Hepatocyte (in vitro differentiated cells): ENCODE results near the gene RHCG. TPM values are rescaled to one million over a fixed set of nuclear protein-coding genes. Genes with fewer than 3 reads are reported as not detected.

Source experiments
- DNase-seq: peaks from one replicate; pipeline ENCODE4 v3.0.0-alpha.2; 2016; ENCODE audit warnings: low spot score
- H2AFZ ChIP-seq: fragments of 200-600 bp; sonication (generic); 2 replicates; pipeline ENCODE4 v1.6.0; 2016; ENCODE audit warnings: antibody characterized with exemption, mild to moderate bottlenecking
- H3K27ac ChIP-seq: fragments of 200-600 bp; sonication (generic); 2 replicates; pipeline ENCODE4 v1.5.1; 2016; ENCODE audit warnings: mild to moderate bottlenecking
- H3K27me3 ChIP-seq: fragments of 200-600 bp; sonication (generic); 2 replicates; pipeline ENCODE4 v1.6.1; 2016
- H3K36me3 ChIP-seq: fragments of 200-600 bp; sonication (generic); replicated peaks from 2 replicates; pipeline ENCODE4 v1.5.1; 2016; ENCODE audit warnings: low read depth; ENCODE audit not compliant: insufficient read depth
- H3K4me1 ChIP-seq: fragments of 200-600 bp; sonication (generic); 2 replicates; pipeline ENCODE4 v1.5.1; 2016; ENCODE audit warnings: mild to moderate bottlenecking, moderate library complexity; ENCODE audit not compliant: insufficient read depth
- H3K4me2 ChIP-seq: fragments of 200-600 bp; sonication (generic); 2 replicates; pipeline ENCODE4 v1.6.0; 2016
- H3K4me3 ChIP-seq: fragments of 200-600 bp; sonication (generic); 2 replicates; pipeline ENCODE4 v1.5.1; 2016; ENCODE audit warnings: mild to moderate bottlenecking
- H3K79me2 ChIP-seq: fragments of 200-600 bp; sonication (generic); 2 replicates; pipeline ENCODE4 v1.6.0; 2017; ENCODE audit warnings: mild to moderate bottlenecking
- H3K9me2 ChIP-seq: fragments of 200-600 bp; sonication (generic); replicated peaks from 2 replicates; pipeline ENCODE4 v1.6.0; 2017; ENCODE audit warnings: mild to moderate bottlenecking; ENCODE audit not compliant: insufficient read depth
- H3K9me3 ChIP-seq: fragments of 200-600 bp; sonication (generic); 2 replicates; pipeline ENCODE4 v1.5.1; 2016; ENCODE audit warnings: low read depth, mild to moderate bottlenecking
- H4K20me1 ChIP-seq: fragments of 200-600 bp; sonication (generic); 2 replicates; pipeline ENCODE4 v1.6.0; 2016; ENCODE audit warnings: mild to moderate bottlenecking; ENCODE audit not compliant: insufficient read depth, poor library complexity, severe bottlenecking
- EZH2 ChIP-seq: fragments of 200-600 bp; sonication (generic); IDR thresholded peaks from 2 replicates; pipeline ENCODE4 v1.6.1; 2016; ENCODE audit warnings: antibody characterized with exemption, mild to moderate bottlenecking, borderline replicate concordance
- EZH2phosphoT487 ChIP-seq: fragments of 200-600 bp; sonication (generic); IDR thresholded peaks from one replicate; pipeline ENCODE4 v1.6.1; 2018; ENCODE audit warnings: antibody characterized with exemption, mild to moderate bottlenecking, low read depth, moderate library complexity; ENCODE audit not compliant: unreplicated experiment, severe bottlenecking
- whole genome bisulfite sequencing: methylation state at CpG from one replicate; pipeline ENCODE4 v1.1.6; 2016; ENCODE audit warnings: low lambda C conversion rate; ENCODE audit errors: missing lambda C conversion rate; 5-methylcytosine and 5-hydroxymethylcytosine counted together
- polyA plus RNA-seq: library from polyadenylated mRNA; unstranded; fragments of >200 nt; fragmentation: Nextera tagmentation; extraction: Ambion mirVana; gene quantifications from 2 replicates; pipeline ENCODE4 v1.2.1, GENCODE V29; 2016
- total RNA-seq: library from RNA; depleted of rRNA; stranded (reverse); fragments of >200 nt; gene quantifications from 2 replicates; pipeline ENCODE4 v1.2.3, GENCODE V29; 2014
- TF ChIP-seq, protein P1 (sequence below): fragments of 200-600 bp; sonication (generic); IDR thresholded peaks from 2 replicates; pipeline ENCODE4 v1.5.1; 2016; ENCODE audit warnings: antibody characterized with exemption, mild to moderate bottlenecking; ENCODE audit not compliant: poor library complexity

Gene RHCG
- total and polyA plus RNA-seq, 2 experiments from 2014 or later: 1.1 to 1.7 TPM

DNA sequence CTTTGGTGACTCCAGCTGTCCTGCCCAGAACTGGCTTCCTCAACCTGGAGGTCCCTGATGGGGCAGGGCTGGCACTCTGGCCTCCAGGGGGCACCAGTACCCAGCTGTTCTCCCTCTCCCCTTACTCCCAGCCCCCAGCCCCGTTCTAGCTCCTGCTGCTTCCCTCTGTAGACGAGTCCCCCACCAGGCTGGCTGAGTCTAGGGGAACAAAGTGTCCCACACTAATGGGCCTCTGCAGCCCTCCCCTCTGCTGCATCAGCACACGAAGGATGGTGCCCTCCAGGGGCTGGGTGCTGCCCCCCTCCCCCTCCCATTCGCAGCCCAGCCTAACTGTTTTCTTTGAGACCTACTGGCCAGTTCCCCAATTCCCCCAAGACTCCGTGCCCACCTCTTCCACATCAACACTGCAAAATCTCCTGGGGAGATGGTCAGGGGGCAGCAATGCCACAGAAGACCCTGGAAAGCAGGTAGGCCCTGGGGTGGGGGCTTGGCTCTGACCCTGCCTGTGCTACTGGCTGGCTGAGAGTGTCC, 4.2 kb downstream of the RHCG start:
- Histone ChIP-seq H3K79me2 (no peaks in the 10 kb centered on the region), H3K27ac (no peak overlapping the region), H3K4me2 (no peak overlapping the region), H3K9me2 (no peaks in the 10 kb centered on the region), H3K27me3 (peaks cover 32% of the 10 kb centered on the region), H2AFZ (no peak overlapping the region), H3K4me1 (peaks cover 4% of the 10 kb centered on the region), H3K36me3 (no peaks in the 10 kb centered on the region), H3K9me3 (no peaks in the 10 kb centered on the region), H4K20me1 (no peaks in the 10 kb centered on the region), H3K4me3 (no peak overlapping the region)
- no peak for DNase-seq
- TF ChIP-seq EZH2phosphoT487 (no peak), EZH2 (no peak)
- TF ChIP-seq, protein P1, sequence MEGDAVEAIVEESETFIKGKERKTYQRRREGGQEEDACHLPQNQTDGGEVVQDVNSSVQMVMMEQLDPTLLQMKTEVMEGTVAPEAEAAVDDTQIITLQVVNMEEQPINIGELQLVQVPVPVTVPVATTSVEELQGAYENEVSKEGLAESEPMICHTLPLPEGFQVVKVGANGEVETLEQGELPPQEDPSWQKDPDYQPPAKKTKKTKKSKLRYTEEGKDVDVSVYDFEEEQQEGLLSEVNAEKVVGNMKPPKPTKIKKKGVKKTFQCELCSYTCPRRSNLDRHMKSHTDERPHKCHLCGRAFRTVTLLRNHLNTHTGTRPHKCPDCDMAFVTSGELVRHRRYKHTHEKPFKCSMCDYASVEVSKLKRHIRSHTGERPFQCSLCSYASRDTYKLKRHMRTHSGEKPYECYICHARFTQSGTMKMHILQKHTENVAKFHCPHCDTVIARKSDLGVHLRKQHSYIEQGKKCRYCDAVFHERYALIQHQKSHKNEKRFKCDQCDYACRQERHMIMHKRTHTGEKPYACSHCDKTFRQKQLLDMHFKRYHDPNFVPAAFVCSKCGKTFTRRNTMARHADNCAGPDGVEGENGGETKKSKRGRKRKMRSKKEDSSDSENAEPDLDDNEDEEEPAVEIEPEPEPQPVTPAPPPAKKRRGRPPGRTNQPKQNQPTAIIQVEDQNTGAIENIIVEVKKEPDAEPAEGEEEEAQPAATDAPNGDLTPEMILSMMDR: peak; percentile 36
- 30% methylated on average over 5 of the region's 5 CpGs for WGBS

DNA sequence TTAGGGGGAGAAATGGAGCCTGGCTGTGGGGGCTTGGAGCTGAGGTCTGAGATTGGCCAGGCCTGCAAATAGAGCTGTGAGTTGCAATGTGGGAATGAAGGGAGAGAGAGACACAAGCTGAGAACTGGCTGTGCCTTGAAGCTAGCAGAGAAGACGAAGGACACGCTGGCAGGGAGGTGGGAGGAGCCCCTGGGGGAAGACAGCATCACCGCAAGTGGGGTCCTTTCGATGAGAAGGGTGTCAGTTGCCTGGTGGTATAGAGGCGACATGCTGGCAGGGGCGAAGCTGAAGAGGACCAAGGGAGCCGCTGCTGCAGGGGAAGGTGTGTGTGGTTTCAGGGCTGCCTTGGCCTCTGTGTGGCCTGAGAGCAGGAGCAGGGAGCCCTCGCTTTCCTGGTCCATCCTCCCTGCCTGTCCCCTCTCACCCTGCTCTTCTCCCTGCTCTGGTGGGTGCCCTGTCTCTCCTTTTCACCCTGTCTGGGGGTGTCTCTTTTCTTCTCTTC, 5.5 kb downstream of the RHCG start:
- Histone ChIP-seq H3K4me3 (no peak overlapping the region), H3K4me2 (no peak overlapping the region), H2AFZ (no peak overlapping the region), H4K20me1 (no peaks in the 10 kb centered on the region), H3K79me2 (no peaks in the 10 kb centered on the region), H3K9me2 (no peaks in the 10 kb centered on the region), H3K27ac (no peak overlapping the region), H3K9me3 (no peaks in the 10 kb centered on the region), H3K4me1 (no peaks in the 10 kb centered on the region), H3K27me3 (peaks cover 25% of the 10 kb centered on the region), H3K36me3 (no peaks in the 10 kb centered on the region)
- TF ChIP-seq, protein P1: no peak
- no peak for TF ChIP-seq EZH2
- TF ChIP-seq EZH2phosphoT487: no peak
- WGBS: 75% methylated on average over 8 of the region's 8 CpGs
- DNase-seq: no peak

DNA sequence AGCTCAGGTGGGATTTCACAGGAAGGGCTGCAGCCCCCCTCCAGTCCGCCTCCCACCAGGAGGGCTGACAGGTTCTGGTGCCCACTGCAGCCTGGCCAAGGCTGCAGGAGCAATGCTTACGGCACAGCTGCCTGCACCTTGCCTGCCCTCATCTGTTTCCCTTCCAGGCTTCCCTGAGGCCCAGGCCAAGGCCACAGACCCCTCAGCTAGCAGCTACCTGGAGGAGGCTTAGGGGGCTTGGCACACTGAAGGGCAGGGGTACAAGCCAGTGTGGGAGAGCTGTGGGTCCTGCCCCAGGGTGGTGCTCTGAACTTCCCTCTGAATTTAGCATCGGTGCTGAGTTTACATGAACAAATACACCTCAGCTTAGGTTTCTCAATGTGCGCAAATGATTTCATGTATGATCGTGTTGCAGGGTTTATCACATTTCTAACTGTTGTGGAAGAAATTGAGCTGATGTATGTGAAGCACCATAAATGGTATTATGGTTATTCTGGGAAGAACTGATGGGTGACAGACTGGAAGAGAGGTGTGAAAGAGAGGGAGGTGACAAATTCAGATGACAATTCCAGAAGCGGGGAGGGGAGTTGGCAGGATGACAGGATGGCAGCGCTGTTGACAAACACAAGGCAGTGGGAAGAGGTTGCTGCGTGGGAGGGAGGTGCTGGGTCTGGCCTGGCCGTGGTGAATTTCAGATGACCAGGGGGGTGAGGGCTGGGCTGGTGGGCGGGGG, 6.1 kb downstream of the RHCG start:
- Histone ChIP-seq H3K9me3 (no peaks in the 10 kb centered on the region), H3K4me2 (no peak overlapping the region), H3K79me2 (no peaks in the 10 kb centered on the region), H3K4me1 (no peaks in the 10 kb centered on the region), H4K20me1 (no peaks in the 10 kb centered on the region), H3K4me3 (no peak overlapping the region), H2AFZ (no peak overlapping the region), H3K9me2 (no peaks in the 10 kb centered on the region), H3K36me3 (no peaks in the 10 kb centered on the region), H3K27me3 (peaks cover 24% of the 10 kb centered on the region), H3K27ac (no peak overlapping the region)
- no peak for TF ChIP-seq EZH2phosphoT487
- TF ChIP-seq, protein P1: no peak
- WGBS: 66% methylated on average over 10 of the region's 10 CpGs
- DNase-seq: no peak
